Karpas-422 (cell line): ENCODE measurements around the gene LYRM1. TPM values are rescaled to one million over a fixed set of nuclear protein-coding genes. Genes with fewer than 3 reads are reported as not detected.

Experiments used
- DNase-seq: peaks from one replicate; pipeline ENCODE4 v3.0.0-alpha.2; 2015
- H2AFZ ChIP-seq: fragments of 200-600 bp; sonication (generic); 2 replicates; pipeline ENCODE4 v1.6.1; 2014; ENCODE audit warnings: antibody characterized with exemption, low read length, mixed read lengths
- H3K27ac ChIP-seq: fragments of 200-600 bp; sonication (generic); 2 replicates; pipeline ENCODE4 v1.5.1; 2014; ENCODE audit warnings: mild to moderate bottlenecking, low read length, moderate library complexity
- H3K27me3 ChIP-seq: fragments of 200-600 bp; sonication (generic); 2 replicates; pipeline ENCODE4 v1.6.1; 2014; ENCODE audit warnings: low read length, mixed read lengths
- H3K36me3 ChIP-seq: fragments of 200-600 bp; sonication (generic); 2 replicates; pipeline ENCODE4 v1.6.1; 2014; ENCODE audit warnings: low read length, mixed read lengths; ENCODE audit not compliant: insufficient read depth
- H3K4me1 ChIP-seq: fragments of 200-600 bp; sonication (generic); 2 replicates; pipeline ENCODE4 v1.6.1; 2014; ENCODE audit warnings: mild to moderate bottlenecking, low read length, mixed read lengths
- H3K4me2 ChIP-seq: fragments of 200-600 bp; sonication (generic); 2 replicates; pipeline ENCODE4 v1.6.1; 2014; ENCODE audit warnings: low read length, low read depth, mild to moderate bottlenecking; ENCODE audit not compliant: poor library complexity, severe bottlenecking
- H3K4me3 ChIP-seq: fragments of 200-600 bp; sonication (generic); 2 replicates; pipeline ENCODE4 v1.5.1; 2014; ENCODE audit warnings: mild to moderate bottlenecking, antibody characterized with exemption, low read length, mixed read lengths
- H3K79me2 ChIP-seq: fragments of 200-600 bp; sonication (generic); 2 replicates; pipeline ENCODE4 v1.6.1; 2014; ENCODE audit warnings: mild to moderate bottlenecking, low read length, mixed read lengths
- H3K9ac ChIP-seq: fragments of 200-600 bp; sonication (generic); 2 replicates; pipeline ENCODE4 v1.6.0; 2014; ENCODE audit warnings: low read length
- H3K9me2 ChIP-seq: fragments of 200-600 bp; sonication (generic), shearing (Covaris generic); replicated peaks from 2 replicates; pipeline ENCODE4 v1.6.0; 2014; ENCODE audit warnings: mild to moderate bottlenecking, low read length, moderate library complexity; ENCODE audit not compliant: insufficient read depth
- H3K9me3 ChIP-seq: fragments of 300-700, 200-600 bp; sonication (generic); 2 replicates; pipeline ENCODE4 v1.6.1; 2014; ENCODE audit warnings: low read length, mixed read lengths
- H4K20me1 ChIP-seq: fragments of 200-600 bp; sonication (generic); 2 replicates; pipeline ENCODE4 v1.6.1; 2014; ENCODE audit warnings: mild to moderate bottlenecking, antibody characterized with exemption, low read length, low read depth; ENCODE audit not compliant: insufficient read depth
- total RNA-seq: library from RNA; depleted of rRNA; stranded (reverse); fragments of >200 nt; shearing (Covaris generic); gene quantifications from 2 replicates; pipeline ENCODE4 v1.2.3, GENCODE V29; 2014; ENCODE audit warnings: low replicate concordance

Gene LYRM1
- total RNA-seq, 1 experiment from 2014 or later = 43.2 TPM

DNA sequence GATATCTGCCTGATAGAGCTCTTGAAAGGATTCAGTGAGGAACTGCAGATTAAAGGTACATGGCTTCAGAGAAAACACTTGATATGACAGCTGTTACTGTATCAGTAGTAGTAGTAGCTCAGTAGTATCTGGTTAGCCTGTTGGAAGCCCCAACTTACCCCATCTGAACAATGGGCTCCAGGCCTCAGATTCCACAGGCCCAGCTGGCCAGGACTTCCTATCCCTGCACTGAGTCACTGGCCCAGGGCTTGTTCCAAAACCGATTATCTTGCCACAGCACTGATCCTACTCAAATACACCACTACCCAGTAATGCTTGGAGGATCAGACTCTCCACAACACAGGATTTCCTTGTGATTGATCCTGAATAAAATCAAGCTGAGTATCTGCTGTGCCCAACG lies 33.0 kb upstream of the LYRM1 start:
- Histone ChIP-seq H3K4me1 (0 out of 2 replicates have a peak, but pooled peaks cover 2% of the 10 kb centered on the region), H3K9me2 (no peaks in the 10 kb centered on the region), H3K36me3 (no peaks in the 10 kb centered on the region), H3K9me3 (no peaks in the 10 kb centered on the region), H3K27me3 (no peaks in the 10 kb centered on the region), H3K4me2 (no peak overlapping the region), H3K4me3 (no peak overlapping the region), H3K9ac (no peak overlapping the region), H4K20me1 (no peaks in the 10 kb centered on the region), H3K79me2 (peaks cover 87% of the 10 kb centered on the region), H3K27ac (no peak overlapping the region), H2AFZ (no peak overlapping the region)
- DNase-seq = no peak

GRCh38 chr16:20868890-20869289 lies 31.7 kb upstream of the LYRM1 start:
- Histone ChIP-seq H4K20me1 (0 out of 2 replicates have a peak, but pooled peaks cover 6% of the 10 kb centered on the region), H3K27ac (no peak overlapping the region), H3K4me3 (no peak overlapping the region), H3K9me3 (no peaks in the 10 kb centered on the region), H3K79me2 (peaks cover 83% of the 10 kb centered on the region), H3K4me2 (no peak overlapping the region), H3K9me2 (no peaks in the 10 kb centered on the region), H3K4me1 (peaks cover 4% of the 10 kb centered on the region), H3K36me3 (no peaks in the 10 kb centered on the region), H2AFZ (no peak overlapping the region), H3K27me3 (no peaks in the 10 kb centered on the region), H3K9ac (no peak overlapping the region)
- no peak for DNase-seq

GRCh38 chr16:20870122-20870820 lies 30.3 kb upstream of the LYRM1 start:
- H3K79me2 ChIP-seq = peaks cover 83% of the 10 kb centered on the region
- H3K4me2 ChIP-seq = no peak overlapping the region
- 0 out of 2 replicates have a peak, but pooled peaks cover 11% of the 10 kb centered on the region for H4K20me1 ChIP-seq
- H2AFZ ChIP-seq = no peak overlapping the region
- no peaks in the 10 kb centered on the region for H3K27me3 ChIP-seq
- H3K4me3 ChIP-seq = no peak overlapping the region
- no peak overlapping the region for H3K9ac ChIP-seq
- H3K4me1 ChIP-seq = peaks cover 15% of the 10 kb centered on the region
- H3K27ac ChIP-seq = no peak overlapping the region
- no peak for DNase-seq
- H3K36me3 ChIP-seq = no peaks in the 10 kb centered on the region
- H3K9me2 ChIP-seq = no peaks in the 10 kb centered on the region
- no peaks in the 10 kb centered on the region for H3K9me3 ChIP-seq

DNA sequence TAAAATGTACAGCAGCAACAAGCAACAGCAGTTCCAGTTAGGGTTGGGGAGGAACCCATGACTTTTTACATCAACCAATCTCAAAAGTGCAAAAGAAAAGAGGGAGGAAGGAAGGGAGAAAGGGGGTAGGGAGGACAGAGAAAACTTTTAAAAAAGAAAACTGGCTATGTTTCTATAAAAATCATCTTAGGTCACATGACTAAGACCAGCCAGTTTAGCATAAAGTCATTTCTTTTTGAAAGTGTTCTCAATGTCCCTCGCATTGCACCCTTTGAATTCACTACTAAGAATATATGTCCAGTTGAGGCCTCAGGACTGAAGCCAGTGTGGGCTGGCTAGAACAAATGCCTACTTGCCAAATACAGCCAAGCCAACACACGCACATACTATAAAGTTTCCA lies 29.3 kb upstream of the LYRM1 start:
- no peak overlapping the region for H3K9ac ChIP-seq
- no peak overlapping the region for H2AFZ ChIP-seq
- 0 out of 2 replicates have a peak, but pooled peaks cover 11% of the 10 kb centered on the region for H4K20me1 ChIP-seq
- no peak overlapping the region for H3K4me2 ChIP-seq
- H3K9me2 ChIP-seq = no peaks in the 10 kb centered on the region
- peaks cover 19% of the 10 kb centered on the region for H3K4me1 ChIP-seq
- no peaks in the 10 kb centered on the region for H3K27me3 ChIP-seq
- peaks cover 77% of the 10 kb centered on the region for H3K79me2 ChIP-seq
- DNase-seq = no peak
- H3K27ac ChIP-seq = no peak overlapping the region
- no peaks in the 10 kb centered on the region for H3K36me3 ChIP-seq
- no peaks in the 10 kb centered on the region for H3K9me3 ChIP-seq
- no peak overlapping the region for H3K4me3 ChIP-seq

GRCh38 chr16:20871941-20872815 lies 28.4 kb upstream of the LYRM1 start:
- Histone ChIP-seq H3K9me3 (no peaks in the 10 kb centered on the region), H3K4me3 (no peak overlapping the region), H3K36me3 (no peaks in the 10 kb centered on the region), H3K79me2 (peaks cover 77% of the 10 kb centered on the region), H3K9ac (no peak overlapping the region), H2AFZ (no peak overlapping the region), H3K4me2 (no peak overlapping the region), H3K4me1 (peaks cover 19% of the 10 kb centered on the region), H3K27me3 (no peaks in the 10 kb centered on the region), H4K20me1 (0 out of 2 replicates have a peak, but pooled peaks cover 11% of the 10 kb centered on the region), H3K27ac (no peak overlapping the region), H3K9me2 (no peaks in the 10 kb centered on the region)
- no peak for DNase-seq

DNA sequence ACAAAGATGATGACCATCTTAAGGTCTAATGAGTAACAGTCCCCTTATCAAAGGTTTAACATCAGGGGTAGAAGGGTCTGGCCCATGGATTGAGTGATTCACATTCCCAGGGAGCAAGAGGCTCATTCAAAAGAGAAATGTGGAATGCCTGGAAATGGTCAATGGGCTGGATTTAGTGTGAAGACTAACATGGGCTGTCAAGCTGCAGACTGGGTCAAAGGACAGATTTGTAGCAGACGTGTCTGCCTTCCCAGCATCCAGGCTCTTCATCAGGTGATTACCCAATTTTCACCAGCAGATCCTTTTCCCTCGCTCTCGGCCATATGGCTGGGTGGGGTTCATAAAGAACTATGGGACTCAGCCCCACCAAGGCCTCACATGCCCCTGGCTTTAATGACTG lies 27.2 kb upstream of the LYRM1 start:
- Histone ChIP-seq H4K20me1 (0 out of 2 replicates have a peak, but pooled peaks cover 11% of the 10 kb centered on the region), H3K79me2 (peaks cover 74% of the 10 kb centered on the region), H3K9ac (no peak overlapping the region), H3K36me3 (no peaks in the 10 kb centered on the region), H3K4me2 (no peak overlapping the region), H2AFZ (no peak overlapping the region), H3K9me3 (no peaks in the 10 kb centered on the region), H3K4me3 (no peak overlapping the region), H3K27ac (no peak overlapping the region), H3K9me2 (no peaks in the 10 kb centered on the region), H3K27me3 (no peaks in the 10 kb centered on the region), H3K4me1 (peaks cover 19% of the 10 kb centered on the region)
- no peak for DNase-seq

GRCh38 chr16:20874088-20874581 lies 26.4 kb upstream of the LYRM1 start:
- H3K79me2 ChIP-seq = peaks cover 74% of the 10 kb centered on the region
- 0 out of 2 replicates have a peak, but pooled peaks cover 11% of the 10 kb centered on the region for H4K20me1 ChIP-seq
- H3K36me3 ChIP-seq = no peaks in the 10 kb centered on the region
- 0 out of 2 replicates have a peak overlapping the region, but pooled peaks have one; percentile 1 for H3K9ac ChIP-seq
- H3K9me2 ChIP-seq = no peaks in the 10 kb centered on the region
- peaks cover 23% of the 10 kb centered on the region for H3K4me1 ChIP-seq
- no peak overlapping the region for H3K4me3 ChIP-seq
- no peaks in the 10 kb centered on the region for H3K9me3 ChIP-seq
- H2AFZ ChIP-seq = no peak overlapping the region
- no peak for DNase-seq
- no peak overlapping the region for H3K27ac ChIP-seq
- H3K4me2 ChIP-seq = peak overlapping the region; percentile 44
- no peaks in the 10 kb centered on the region for H3K27me3 ChIP-seq

- no peak for DNase-seq
- Histone ChIP-seq H3K9me3 (no peaks in the 10 kb centered on the region), H3K4me3 (no peak overlapping the region), H3K9ac (no peak overlapping the region), H3K79me2 (peaks cover 76% of the 10 kb centered on the region), H2AFZ (no peak overlapping the region), H3K4me1 (peaks cover 28% of the 10 kb centered on the region), H4K20me1 (0 out of 2 replicates have a peak, but pooled peaks cover 11% of the 10 kb centered on the region), H3K36me3 (no peaks in the 10 kb centered on the region), H3K27me3 (no peaks in the 10 kb centered on the region), H3K27ac (peak overlapping the region; percentile 5; the same call in 1 of the 2 replicates), H3K4me2 (peak overlapping the region; percentile 44), H3K9me2 (no peaks in the 10 kb centered on the region)
These were observed 25.3 kb upstream of the LYRM1 start for GRCh38 chr16:20875355-20875650.
